GM23338 (cell line): Measurements from ENCODE around the gene CASQ1. TPM values are rescaled to one million over a fixed set of nuclear protein-coding genes. Genes with fewer than 3 reads are reported as not detected.
A peak's percentile ranks its signal among the peaks of the same experiment; 100 is the strongest.

Experiments used
- ATAC-seq: fragments of 200-7000 bp; cut with Tn5 transposase; 3 replicates; pipeline ENCODE4 v1.9.1; 2020
- DNase-seq: peaks from one replicate; pipeline ENCODE4 v3.0.0-alpha.2; 2015; ENCODE audit warnings: low spot score
- H2AFZ ChIP-seq: fragments of 200-600 bp; sonication (generic); 2 replicates; pipeline ENCODE4 v1.8.0; 2016; ENCODE audit warnings: antibody characterized with exemption, mild to moderate bottlenecking, moderate library complexity
- H3F3A ChIP-seq: fragments of 200-600 bp; sonication (generic); replicated peaks from 2 replicates; pipeline ENCODE4 v1.8.0; 2017; ENCODE audit warnings: antibody characterized with exemption, mixed run types, low read depth
- H3K27ac ChIP-seq: fragments of 200-600 bp; sonication (generic); 2 replicates; pipeline ENCODE4 v1.6.1; 2016; ENCODE audit warnings: low read depth
- H3K27me3 ChIP-seq: fragments of 200-600 bp; sonication (generic); 2 replicates; pipeline ENCODE4 v1.8.0; 2016; ENCODE audit warnings: mild to moderate bottlenecking, mixed run types, moderate library complexity; ENCODE audit not compliant: insufficient read depth
- H3K36me3 ChIP-seq: fragments of 200-600 bp; sonication (generic); 2 replicates; pipeline ENCODE4 v1.8.0; 2016; ENCODE audit warnings: mild to moderate bottlenecking; ENCODE audit not compliant: insufficient read depth
- H3K4me1 ChIP-seq: fragments of 200-600 bp; sonication (generic); 2 replicates; pipeline ENCODE4 v1.8.0; 2016; ENCODE audit warnings: mild to moderate bottlenecking, moderate library complexity; ENCODE audit not compliant: insufficient read depth
- H3K4me2 ChIP-seq: fragments of 200-600 bp; sonication (generic); 2 replicates; pipeline ENCODE4 v1.7.1; 2017; ENCODE audit warnings: mixed run types
- H3K4me3 ChIP-seq: fragments of 200-600 bp; sonication (generic); 2 replicates; pipeline ENCODE4 v1.6.1; 2016; ENCODE audit warnings: mixed run types
- H3K79me2 ChIP-seq: fragments of 200-600 bp; sonication (generic); replicated peaks from 2 replicates; pipeline ENCODE4 v1.8.0; 2017; ENCODE audit warnings: mild to moderate bottlenecking; ENCODE audit not compliant: insufficient read depth
- H3K9me2 ChIP-seq: fragments of 200-600 bp; sonication (generic); 2 replicates; pipeline ENCODE4 v1.8.0; 2017; ENCODE audit not compliant: insufficient read depth
- H4K20me1 ChIP-seq: fragments of 200-600 bp; sonication (generic); replicated peaks from 2 replicates; pipeline ENCODE4 v1.8.0; 2017; ENCODE audit warnings: mild to moderate bottlenecking; ENCODE audit not compliant: insufficient read depth
- H3K27ac Mint-ChIP-seq: 2 replicates; pipeline ENCODE4 v1.8.0; 2020; ENCODE audit warnings: inconsistent platforms, mild to moderate bottlenecking, moderate library complexity, mixed read lengths
- H3K27me3 Mint-ChIP-seq: 3 replicates; pipeline ENCODE4 v1.8.0; 2022; ENCODE audit warnings: low read depth, mild to moderate bottlenecking, moderate library complexity, mixed read lengths, inconsistent platforms; ENCODE audit not compliant: insufficient read depth, poor library complexity
- H3K36me3 Mint-ChIP-seq: 3 replicates; pipeline ENCODE4 v1.8.0; 2021; ENCODE audit warnings: low read depth, mild to moderate bottlenecking, inconsistent platforms, moderate library complexity, mixed read lengths
- H3K4me1 Mint-ChIP-seq: 3 replicates; pipeline ENCODE4 v1.8.0; 2020; ENCODE audit warnings: mild to moderate bottlenecking, inconsistent platforms, mixed read lengths
- H3K4me3 Mint-ChIP-seq: 3 replicates; pipeline ENCODE4 v1.8.0; 2021; ENCODE audit warnings: moderate library complexity, mild to moderate bottlenecking, inconsistent platforms, mixed read lengths
- H3K9me3 Mint-ChIP-seq: 3 replicates; pipeline ENCODE4 v1.8.0; 2020; ENCODE audit warnings: moderate library complexity, mild to moderate bottlenecking, inconsistent platforms, mixed read lengths
- JUNB ChIP-seq: IDR thresholded peaks from one replicate; pipeline ENCODE4 v1.6.1; 2016; ENCODE audit warnings: antibody characterized with exemption; ENCODE audit not compliant: unreplicated experiment
- NANOG ChIP-seq: IDR thresholded peaks from 2 replicates; pipeline ENCODE4 v1.6.1; 2016; ENCODE audit warnings: antibody characterized with exemption, borderline replicate concordance
- POLR2AphosphoS5 ChIP-seq: IDR thresholded peaks from 2 replicates; pipeline ENCODE4 v1.6.1; 2016; ENCODE audit warnings: antibody characterized with exemption, low read depth
- STAT1 ChIP-seq: IDR thresholded peaks from one replicate; pipeline ENCODE4 v1.6.1; 2016; ENCODE audit warnings: antibody characterized with exemption; ENCODE audit not compliant: unreplicated experiment
- ZNF331 ChIP-seq: fragments of 250-450 bp; sonication (Bioruptor Pico); IDR thresholded peaks from 2 replicates; pipeline ENCODE4 v1.5.0; 2020; ENCODE audit warnings: low read depth, mild to moderate bottlenecking, moderate library complexity
- polyA plus RNA-seq: library from polyadenylated mRNA; unstranded; fragments of >200 nt; fragmentation: Nextera tagmentation; extraction: Ambion mirVana; gene quantifications from 2 replicates; pipeline ENCODE4 v1.2.1, GENCODE V29; 2016
- total RNA-seq: library from RNA; depleted of rRNA; stranded (reverse); fragments of >200 nt; shearing (Covaris generic); gene quantifications from 2 replicates; pipeline ENCODE4 v1.2.3, GENCODE V29; 2014
- TF ChIP-seq, protein P1 (sequence below): IDR thresholded peaks from one replicate; pipeline ENCODE4 v1.6.1; 2018; ENCODE audit warnings: antibody characterized with exemption; ENCODE audit not compliant: unreplicated experiment
- TF ChIP-seq, protein P2 (sequence below): IDR thresholded peaks from 2 replicates; pipeline ENCODE4 v1.6.1; 2016; ENCODE audit warnings: antibody characterized with exemption
- TF ChIP-seq, protein P3 (sequence below), 2 experiments: fragments of 200-600 bp in 1 of 2; sonication (generic) in 1 of 2; conservative IDR thresholded peaks; 2 replicates each; pipeline versions ENCODE4 v1.5.1 to v1.6.1; 2016 to 2017; ENCODE audit warnings: antibody characterized with exemption in 2 of 2, low read depth in 2 of 2, mild to moderate bottlenecking in 2 of 2, moderate library complexity in 1 of 2

Gene CASQ1
- total and polyA plus RNA-seq, 2 experiments from 2014 or later: 1.1 to 2.8 TPM

DNA sequence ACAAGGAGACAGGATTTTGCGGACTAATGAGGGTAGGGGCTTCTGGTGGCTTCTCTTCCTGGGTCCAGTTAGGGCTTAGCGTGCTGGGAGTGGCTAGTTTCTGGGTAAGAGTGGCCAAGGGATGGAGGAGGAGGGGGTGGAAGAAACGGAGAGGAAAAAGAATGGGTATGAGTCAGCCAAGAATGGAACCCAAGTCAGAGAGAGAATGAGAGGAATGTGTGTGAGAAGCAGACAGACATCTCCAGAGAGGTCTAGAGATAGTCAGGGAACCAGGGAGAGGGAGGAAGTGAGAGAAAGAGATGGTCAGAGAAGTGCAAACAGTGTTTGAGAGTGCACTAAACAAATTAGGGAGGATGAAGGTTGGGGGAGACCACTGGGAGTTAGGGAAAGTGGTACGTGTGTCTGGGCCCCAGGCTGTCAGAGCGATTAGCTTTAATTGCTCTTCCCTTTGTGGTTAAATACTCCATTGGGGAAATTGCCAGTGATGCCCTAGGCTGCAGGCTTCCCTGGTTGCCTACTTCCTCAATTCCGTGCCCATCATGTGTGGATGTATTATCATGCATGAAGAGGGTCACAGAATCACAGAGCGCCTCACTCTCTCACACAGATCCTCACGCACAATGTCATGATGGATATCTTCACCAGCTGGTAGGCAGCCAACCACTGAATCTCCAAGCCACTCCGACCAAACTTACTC lies 16.2 kb downstream of the CASQ1 start:
- ATAC-seq: peak; percentile 2; the same call in 2 of the 3 replicates

DNA sequence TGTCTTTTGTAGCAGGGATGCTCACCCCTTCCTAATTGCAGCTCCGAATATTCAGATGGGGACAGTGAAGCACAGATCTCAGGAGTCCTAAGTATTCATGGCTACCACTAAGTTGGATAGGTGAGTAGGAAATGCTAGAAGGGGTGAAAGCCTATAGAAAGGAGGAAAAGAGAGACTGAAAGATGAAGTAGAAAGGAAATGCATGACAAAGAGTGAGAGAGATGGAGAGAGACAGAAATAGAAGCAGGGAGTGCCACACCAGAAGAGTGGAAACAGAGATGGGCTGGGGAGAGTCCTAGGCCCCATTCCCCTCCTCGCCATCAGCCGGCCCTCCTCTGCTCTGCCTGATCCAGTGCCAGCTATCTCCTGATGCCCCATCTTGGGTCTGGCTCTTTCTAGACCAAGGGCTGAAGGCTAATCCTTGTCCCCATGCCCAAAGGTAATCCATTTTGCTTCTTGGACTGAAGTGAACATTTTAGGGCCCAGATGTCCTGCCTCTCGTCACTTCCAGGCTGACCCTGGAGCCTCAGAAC lies 16.8 kb downstream of the CASQ1 start:
- 0 out of 2 replicates have a peak, but pooled peaks cover 6% of the 10 kb centered on the region for H3K9me2 ChIP-seq
- H3K4me1 ChIP-seq: peaks cover 58% of the 10 kb centered on the region
- H3K36me3 ChIP-seq: peaks cover 22% of the 10 kb centered on the region
- no peak for ATAC-seq
- peak overlapping the region; percentile 99 for H3K4me2 ChIP-seq
- H3K79me2 ChIP-seq: peaks cover 41% of the 10 kb centered on the region
- H4K20me1 ChIP-seq: peaks cover 26% of the 10 kb centered on the region
- Mint-ChIP-seq H3K36me3 (peaks cover 35% of the 10 kb centered on the region), H3K27ac (no peak overlapping the region), H3K9me3 (no peaks in the 10 kb centered on the region), H3K27me3 (peaks cover 25% of the 10 kb centered on the region), H3K4me3 (peak overlapping the region; percentile 83; the same call in 2 of the 3 replicates), H3K4me1 (peaks cover 67% of the 10 kb centered on the region)
- no peak for DNase-seq
- H3K27me3 ChIP-seq: no peaks in the 10 kb centered on the region
- peaks cover 9% of the 10 kb centered on the region for H3F3A ChIP-seq
- no peak overlapping the region for H2AFZ ChIP-seq
- H3K27ac ChIP-seq: peak overlapping the region; percentile 74
- H3K4me3 ChIP-seq: peak overlapping the region; percentile 96; the same call in 1 of the 2 replicates
- no peak for TF ChIP-seq JUNB
- TF ChIP-seq ZNF331 (CRISPR knock-in tag): no peak
- TF ChIP-seq, protein P1, sequence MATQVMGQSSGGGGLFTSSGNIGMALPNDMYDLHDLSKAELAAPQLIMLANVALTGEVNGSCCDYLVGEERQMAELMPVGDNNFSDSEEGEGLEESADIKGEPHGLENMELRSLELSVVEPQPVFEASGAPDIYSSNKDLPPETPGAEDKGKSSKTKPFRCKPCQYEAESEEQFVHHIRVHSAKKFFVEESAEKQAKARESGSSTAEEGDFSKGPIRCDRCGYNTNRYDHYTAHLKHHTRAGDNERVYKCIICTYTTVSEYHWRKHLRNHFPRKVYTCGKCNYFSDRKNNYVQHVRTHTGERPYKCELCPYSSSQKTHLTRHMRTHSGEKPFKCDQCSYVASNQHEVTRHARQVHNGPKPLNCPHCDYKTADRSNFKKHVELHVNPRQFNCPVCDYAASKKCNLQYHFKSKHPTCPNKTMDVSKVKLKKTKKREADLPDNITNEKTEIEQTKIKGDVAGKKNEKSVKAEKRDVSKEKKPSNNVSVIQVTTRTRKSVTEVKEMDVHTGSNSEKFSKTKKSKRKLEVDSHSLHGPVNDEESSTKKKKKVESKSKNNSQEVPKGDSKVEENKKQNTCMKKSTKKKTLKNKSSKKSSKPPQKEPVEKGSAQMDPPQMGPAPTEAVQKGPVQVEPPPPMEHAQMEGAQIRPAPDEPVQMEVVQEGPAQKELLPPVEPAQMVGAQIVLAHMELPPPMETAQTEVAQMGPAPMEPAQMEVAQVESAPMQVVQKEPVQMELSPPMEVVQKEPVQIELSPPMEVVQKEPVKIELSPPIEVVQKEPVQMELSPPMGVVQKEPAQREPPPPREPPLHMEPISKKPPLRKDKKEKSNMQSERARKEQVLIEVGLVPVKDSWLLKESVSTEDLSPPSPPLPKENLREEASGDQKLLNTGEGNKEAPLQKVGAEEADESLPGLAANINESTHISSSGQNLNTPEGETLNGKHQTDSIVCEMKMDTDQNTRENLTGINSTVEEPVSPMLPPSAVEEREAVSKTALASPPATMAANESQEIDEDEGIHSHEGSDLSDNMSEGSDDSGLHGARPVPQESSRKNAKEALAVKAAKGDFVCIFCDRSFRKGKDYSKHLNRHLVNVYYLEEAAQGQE: no peak
- TF ChIP-seq, protein P2, sequence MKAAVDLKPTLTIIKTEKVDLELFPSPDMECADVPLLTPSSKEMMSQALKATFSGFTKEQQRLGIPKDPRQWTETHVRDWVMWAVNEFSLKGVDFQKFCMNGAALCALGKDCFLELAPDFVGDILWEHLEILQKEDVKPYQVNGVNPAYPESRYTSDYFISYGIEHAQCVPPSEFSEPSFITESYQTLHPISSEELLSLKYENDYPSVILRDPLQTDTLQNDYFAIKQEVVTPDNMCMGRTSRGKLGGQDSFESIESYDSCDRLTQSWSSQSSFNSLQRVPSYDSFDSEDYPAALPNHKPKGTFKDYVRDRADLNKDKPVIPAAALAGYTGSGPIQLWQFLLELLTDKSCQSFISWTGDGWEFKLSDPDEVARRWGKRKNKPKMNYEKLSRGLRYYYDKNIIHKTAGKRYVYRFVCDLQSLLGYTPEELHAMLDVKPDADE: no peak
- TF ChIP-seq, protein P3, sequence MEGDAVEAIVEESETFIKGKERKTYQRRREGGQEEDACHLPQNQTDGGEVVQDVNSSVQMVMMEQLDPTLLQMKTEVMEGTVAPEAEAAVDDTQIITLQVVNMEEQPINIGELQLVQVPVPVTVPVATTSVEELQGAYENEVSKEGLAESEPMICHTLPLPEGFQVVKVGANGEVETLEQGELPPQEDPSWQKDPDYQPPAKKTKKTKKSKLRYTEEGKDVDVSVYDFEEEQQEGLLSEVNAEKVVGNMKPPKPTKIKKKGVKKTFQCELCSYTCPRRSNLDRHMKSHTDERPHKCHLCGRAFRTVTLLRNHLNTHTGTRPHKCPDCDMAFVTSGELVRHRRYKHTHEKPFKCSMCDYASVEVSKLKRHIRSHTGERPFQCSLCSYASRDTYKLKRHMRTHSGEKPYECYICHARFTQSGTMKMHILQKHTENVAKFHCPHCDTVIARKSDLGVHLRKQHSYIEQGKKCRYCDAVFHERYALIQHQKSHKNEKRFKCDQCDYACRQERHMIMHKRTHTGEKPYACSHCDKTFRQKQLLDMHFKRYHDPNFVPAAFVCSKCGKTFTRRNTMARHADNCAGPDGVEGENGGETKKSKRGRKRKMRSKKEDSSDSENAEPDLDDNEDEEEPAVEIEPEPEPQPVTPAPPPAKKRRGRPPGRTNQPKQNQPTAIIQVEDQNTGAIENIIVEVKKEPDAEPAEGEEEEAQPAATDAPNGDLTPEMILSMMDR (conservative IDR thresholded peaks at IDR 0.05; ENCODE audit: low read depth in 2 of 2): no peak
- TF ChIP-seq NANOG: no peak
- no peak for TF ChIP-seq STAT1

More for the DNA sequence above, 16.2 kb downstream of the CASQ1 start:
- Mint-ChIP-seq H3K4me3 (peak overlapping the region; percentile 83), H3K9me3 (no peaks in the 10 kb centered on the region), H3K27ac (no peak overlapping the region), H3K4me1 (peaks cover 65% of the 10 kb centered on the region), H3K27me3 (peaks cover 25% of the 10 kb centered on the region), H3K36me3 (peaks cover 29% of the 10 kb centered on the region)
- Histone ChIP-seq H3K9me2 (0 out of 2 replicates have a peak, but pooled peaks cover 8% of the 10 kb centered on the region), H3K4me2 (peak overlapping the region; percentile 99), H3K27me3 (no peaks in the 10 kb centered on the region), H3K4me1 (peaks cover 58% of the 10 kb centered on the region), H4K20me1 (peaks cover 25% of the 10 kb centered on the region), H3K79me2 (peaks cover 41% of the 10 kb centered on the region), H3F3A (peaks cover 9% of the 10 kb centered on the region), H3K27ac (peak overlapping the region; percentile 74; the same call in 1 of the 2 replicates), H2AFZ (no peak overlapping the region), H3K36me3 (peaks cover 16% of the 10 kb centered on the region), H3K4me3 (peak overlapping the region; percentile 96)
- peak; percentile 65 for DNase-seq
- 0 out of 2 replicates have a peak, but pooled peaks have one; percentile 19 for TF ChIP-seq POLR2AphosphoS5
- TF ChIP-seq JUNB: no peak
